ENCODE measurements around the gene RHOD.

RHOD gene

GRCh38 chr11:67117672-67118180, 61.1 kb downstream of the RHOD start:
- DNase-seq: no peak

GRCh38 chr11:67118181-67118766, 61.6 kb downstream of the RHOD start:
- DNase-seq: no peak

- DNase-seq: peak; percentile 99
Observed at GRCh38 chr11:67118801-67119584, 62.3 kb downstream of the RHOD start, which contains the start of gene KDM2A. Gene KDM2A, plus strand, starts transcription at chr11:67119263. Its CDS starts 2,054 bp downstream, at chr11:67121317.

- peak; percentile 24 for DNase-seq
Observed at GRCh38 chr11:67119585-67120391, 63.1 kb downstream of the RHOD start.

GRCh38 chr11:67120456-67120855, 63.8 kb downstream of the RHOD start:
- DNase-seq: no peak

GRCh38 chr11:67120881-67121710, 64.4 kb downstream of the RHOD start:
- no peak for DNase-seq
